Body of pancreas (tissue), 4 donors: ENCODE results near the gene FIGLA. TPM values are rescaled to one million over a fixed set of nuclear protein-coding genes. Genes with fewer than 3 reads are reported as not detected.

Source experiments
- ATAC-seq: fragments of 150-250 bp; one replicate; pipeline ENCODE4 v1.9.1; 2016
- DNase-seq, 4 donors: peaks; one replicate each; pipeline ENCODE4 v3.0.0-alpha.2; 2019
- H3K27ac ChIP-seq, 4 donors: fragments of 200-600 bp; sonication (generic); 1 replicate in 3 of 4; 2 replicates in 1 of 4; pipeline versions ENCODE4 v1.5.1 to v1.6.1; 2016 to 2019; ENCODE audit warnings: mild to moderate bottlenecking in 1 of 4, mixed read lengths in 1 of 4, moderate library complexity in 1 of 4
- H3K27me3 ChIP-seq, 2 donors: fragments of 200-600 bp; sonication (generic); one replicate each; pipeline ENCODE4 v1.6.0; 2016; ENCODE audit warnings: mild to moderate bottlenecking in 1 of 2
- H3K36me3 ChIP-seq, 2 donors: fragments of 200-600 bp; sonication (generic); replicated peaks in 1 of 2; 2 replicates each; pipeline ENCODE4 v1.5.1; 2016; ENCODE audit warnings: low read depth in 2 of 2; ENCODE audit not compliant: insufficient read depth in 1 of 2
- H3K4me1 ChIP-seq: fragments of 200-600 bp; sonication (generic); one replicate; pipeline ENCODE4 v1.6.0; 2016
- H3K4me3 ChIP-seq, 2 donors: fragments of 200-600 bp; sonication (generic); 1 replicate in 1 of 2; 2 replicates in 1 of 2; pipeline ENCODE4 v1.5.1; 2016 to 2019
- H3K9me3 ChIP-seq, 3 donors: fragments of 200-600 bp; sonication (generic); 1 replicate in 2 of 3; 2 replicates in 1 of 3; pipeline ENCODE4 v1.5.1; 2016
- POLR2A ChIP-seq, 3 donors: fragments of 450-650 bp; IDR thresholded peaks; one replicate each; pipeline ENCODE4 v1.6.1; 2016; ENCODE audit warnings: antibody characterized with exemption in 3 of 3, mild to moderate bottlenecking in 2 of 3
- WGBS, 2 donors: methylation state at CpG; one replicate each; pipeline ENCODE4 v1.1.5; 2017; 5-methylcytosine and 5-hydroxymethylcytosine counted together
- intact Hi-C: fragments of 100-400 bp; cut with DNase I; formaldehyde crosslinking; loops from one replicate; pipeline ENCODE4 v1.15.1; 2023
- small RNA-seq: library from RNA; depleted of rRNA; stranded (forward); fragments of <200 nt; gene quantifications from one replicate; pipeline ENCODE3, GENCODE V24; 2016
- total RNA-seq, 2 donors: library from RNA; depleted of rRNA; stranded (reverse); fragments of >200 nt; gene quantifications; one replicate each; pipeline ENCODE4 v1.1.0, GENCODE V29; 2016
- TF ChIP-seq, protein P1 (sequence below), 7 experiments: fragments of 450-650 bp in 4 of 7; fragments of 200-600 bp in 3 of 7; sonication (generic) in 3 of 7; IDR thresholded peaks; one replicate each; pipeline ENCODE4 v1.5.1; 2016 to 2019; ENCODE audit warnings: antibody characterized with exemption in 7 of 7

The FIGLA gene
- total RNA-seq, 2 donors from 2014 or later = not detected

DNA sequence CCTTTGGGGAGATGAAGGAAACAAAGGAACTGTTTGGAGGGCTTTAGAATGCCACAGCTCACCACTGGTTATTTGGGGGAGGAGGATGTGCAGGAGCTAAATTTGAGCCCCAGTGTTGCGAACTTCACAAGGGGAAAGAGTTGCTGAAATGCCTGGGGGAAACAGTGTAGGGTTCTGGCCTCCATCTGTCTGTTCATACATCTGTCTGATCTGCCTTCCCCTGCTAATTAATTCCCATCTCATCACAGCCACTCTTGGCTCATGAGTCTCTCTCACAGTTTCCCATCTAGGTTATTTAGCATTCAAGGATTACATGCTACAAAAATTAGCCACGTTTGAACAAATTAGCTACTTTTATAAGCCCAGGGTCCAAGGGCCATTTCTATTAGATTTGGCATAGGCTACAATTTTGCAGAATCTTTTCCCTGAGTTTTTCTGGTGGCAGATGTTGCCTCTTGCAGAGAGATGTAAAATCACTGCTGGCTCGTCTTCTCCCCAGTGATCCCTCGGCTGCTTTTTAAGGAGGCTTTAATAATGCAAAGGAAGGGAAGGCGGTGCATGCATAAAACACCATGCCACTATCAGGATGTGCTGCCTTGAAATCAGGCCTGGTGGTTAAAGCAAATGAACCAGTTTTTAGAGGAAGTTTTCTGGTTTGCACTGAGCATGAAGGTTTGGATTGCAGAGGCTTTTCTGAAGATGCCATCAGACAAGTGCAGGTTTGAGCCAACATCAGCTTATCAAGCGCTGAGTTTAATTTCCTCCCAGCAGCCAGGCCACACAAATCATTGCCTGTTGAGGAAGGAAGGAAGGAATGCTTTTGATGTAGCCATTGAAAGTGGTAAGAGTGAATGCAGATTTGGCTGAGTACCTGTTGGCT, 57.4 kb downstream of the FIGLA start:
- Histone ChIP-seq H3K4me3 (no peak overlapping the region), H3K27me3 (no peaks in the 10 kb centered on the region), H3K4me1 (no peaks in the 10 kb centered on the region), H3K36me3 (no peaks in the 10 kb centered on the region), H3K27ac (no peak overlapping the region), H3K9me3 (no peaks in the 10 kb centered on the region)
- intact Hi-C loops = no loop called here
- 75 to 77% methylated on average over 6 of the region's 6 CpGs for WGBS, 2 donors
- ATAC-seq = no peak
- TF ChIP-seq, protein P1, sequence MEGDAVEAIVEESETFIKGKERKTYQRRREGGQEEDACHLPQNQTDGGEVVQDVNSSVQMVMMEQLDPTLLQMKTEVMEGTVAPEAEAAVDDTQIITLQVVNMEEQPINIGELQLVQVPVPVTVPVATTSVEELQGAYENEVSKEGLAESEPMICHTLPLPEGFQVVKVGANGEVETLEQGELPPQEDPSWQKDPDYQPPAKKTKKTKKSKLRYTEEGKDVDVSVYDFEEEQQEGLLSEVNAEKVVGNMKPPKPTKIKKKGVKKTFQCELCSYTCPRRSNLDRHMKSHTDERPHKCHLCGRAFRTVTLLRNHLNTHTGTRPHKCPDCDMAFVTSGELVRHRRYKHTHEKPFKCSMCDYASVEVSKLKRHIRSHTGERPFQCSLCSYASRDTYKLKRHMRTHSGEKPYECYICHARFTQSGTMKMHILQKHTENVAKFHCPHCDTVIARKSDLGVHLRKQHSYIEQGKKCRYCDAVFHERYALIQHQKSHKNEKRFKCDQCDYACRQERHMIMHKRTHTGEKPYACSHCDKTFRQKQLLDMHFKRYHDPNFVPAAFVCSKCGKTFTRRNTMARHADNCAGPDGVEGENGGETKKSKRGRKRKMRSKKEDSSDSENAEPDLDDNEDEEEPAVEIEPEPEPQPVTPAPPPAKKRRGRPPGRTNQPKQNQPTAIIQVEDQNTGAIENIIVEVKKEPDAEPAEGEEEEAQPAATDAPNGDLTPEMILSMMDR (IDR thresholded peaks at IDR 0.05) = no peak
- TF ChIP-seq POLR2A (IDR thresholded peaks at IDR 0.05) = no peak
- DNase-seq = no peak

DNA sequence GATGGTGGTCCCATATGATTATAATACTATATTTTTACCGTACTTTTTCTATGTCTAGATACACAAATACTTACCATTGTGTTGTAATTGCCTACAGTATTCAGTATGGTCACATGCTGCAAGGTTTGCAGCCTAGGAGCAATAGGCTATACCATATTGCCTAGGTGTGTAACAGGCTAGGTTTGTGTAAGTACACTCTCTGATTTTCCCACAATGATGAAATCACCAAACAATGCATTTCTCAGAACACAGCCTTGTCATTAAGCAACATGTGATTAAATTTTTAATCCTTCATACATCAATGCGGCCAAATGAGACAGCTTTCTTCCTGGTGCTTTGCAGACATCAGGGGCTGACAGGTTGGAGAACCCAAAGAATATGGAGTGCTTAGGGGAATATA, 59.7 kb downstream of the FIGLA start:
- 79 to 89% methylated on average over 2 of the region's 2 CpGs for WGBS, 2 donors
- Histone ChIP-seq H3K27me3 (no peaks in the 10 kb centered on the region), H3K36me3 (no peaks in the 10 kb centered on the region), H3K9me3 (no peaks in the 10 kb centered on the region), H3K4me1 (no peaks in the 10 kb centered on the region), H3K27ac (no peak overlapping the region), H3K4me3 (no peak overlapping the region)
- no peak for TF ChIP-seq POLR2A (IDR thresholded peaks at IDR 0.05)
- TF ChIP-seq, protein P1 (IDR thresholded peaks at IDR 0.05) = no peak
- ATAC-seq = no peak
- DNase-seq = no peak
- intact Hi-C loops = no loop called here

DNA sequence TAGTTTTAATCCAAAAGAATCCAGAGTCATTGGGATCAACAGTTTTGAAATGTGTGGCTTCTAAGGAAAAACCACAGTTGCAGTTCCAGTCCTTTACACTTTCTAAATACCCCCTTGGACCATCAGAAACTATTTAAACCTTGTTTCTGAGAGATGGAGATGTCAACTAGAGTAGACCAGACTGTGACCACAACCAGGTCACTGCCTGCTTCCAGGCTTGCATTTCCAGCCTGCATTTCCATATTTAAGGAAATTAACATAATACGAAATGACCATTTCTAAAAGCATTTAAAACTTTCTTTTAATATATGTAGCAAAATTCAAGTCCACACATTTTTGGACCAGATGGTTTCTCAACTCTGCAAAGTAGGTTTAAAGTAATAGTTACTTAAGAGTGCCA, 60.8 kb downstream of the FIGLA start:
- no peaks in the 10 kb centered on the region for H3K9me3 ChIP-seq
- no peaks in the 10 kb centered on the region for H3K4me1 ChIP-seq
- no peaks in the 10 kb centered on the region for H3K27me3 ChIP-seq
- DNase-seq = no peak
- H3K36me3 ChIP-seq = no peaks in the 10 kb centered on the region
- H3K27ac ChIP-seq = no peak overlapping the region
- H3K4me3 ChIP-seq = no peak overlapping the region
- ATAC-seq = no peak
- 69 to 93% methylated on average over 1 of the region's 1 CpG for WGBS, 2 donors
- TF ChIP-seq, protein P1 (IDR thresholded peaks at IDR 0.05) = no peak
- no peak for TF ChIP-seq POLR2A (IDR thresholded peaks at IDR 0.05)
- intact Hi-C loops = no loop called here

DNA sequence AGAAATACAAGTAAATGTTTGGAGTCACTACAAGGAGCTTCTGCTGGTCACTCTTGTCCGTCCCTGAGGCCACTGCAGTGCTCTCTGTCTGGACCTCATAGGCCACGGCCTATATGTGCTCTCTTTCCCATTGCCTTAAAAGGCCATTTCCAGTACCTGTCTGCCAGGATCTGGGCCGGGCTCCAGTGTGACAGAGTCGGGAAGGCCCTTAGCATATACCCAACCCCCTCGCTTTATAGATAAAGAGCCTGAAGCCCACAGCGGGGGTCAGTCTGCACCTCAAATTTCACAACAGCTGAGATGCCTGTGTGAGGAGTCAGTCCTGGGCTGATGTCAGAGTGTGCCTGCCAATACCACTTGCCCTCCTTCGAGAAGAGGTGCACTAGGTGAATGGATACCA, 62.3 kb downstream of the FIGLA start:
- no peak overlapping the region for H3K27ac ChIP-seq
- H3K36me3 ChIP-seq = no peaks in the 10 kb centered on the region
- intact Hi-C loops = no loop called here
- no peaks in the 10 kb centered on the region for H3K27me3 ChIP-seq
- DNase-seq = no peak
- ATAC-seq = no peak
- no peak overlapping the region for H3K4me3 ChIP-seq
- H3K9me3 ChIP-seq = no peaks in the 10 kb centered on the region
- 73 to 74% methylated on average over 7 of the region's 7 CpGs for WGBS, 2 donors
- TF ChIP-seq, protein P1 (IDR thresholded peaks at IDR 0.05) = no peak
- no peak for TF ChIP-seq POLR2A (IDR thresholded peaks at IDR 0.05)
- H3K4me1 ChIP-seq = no peaks in the 10 kb centered on the region

Small RNA genes within 50 kb of the gene (small RNA-seq; reads per million reads assigned to genes)
- not detected for gene HMGN2P21

Other genes starting within 250 kb of the FIGLA start
- 10 to 100 TPM; 13.5 to 18.5 TPM for gene TGFA, start 236.8 kb downstream of the FIGLA start, total RNA-seq
- gene ADD2, start 22.4 kb downstream of the FIGLA start, total RNA-seq = 1 to 10 TPM; 2.3 to 7.6 TPM
- 1 to 10 TPM in 1 of 2 donors, not detected in 1; 3.3 TPM for gene CLEC4F, start 30.0 kb upstream of the FIGLA start, total RNA-seq
- gene CD207, start 45.2 kb upstream of the FIGLA start, total RNA-seq = not detected
- gene VAX2, start 109.9 kb upstream of the FIGLA start, total RNA-seq = 10 to 100 TPM in 1 of 2 donors, under 1 TPM in 1; 0.78 to 10.9 TPM
- 10 to 100 TPM in 1 of 2 donors, 1 to 10 TPM in 1; 9.9 to 17.9 TPM for gene ATP6V1B1, start 145.3 kb upstream of the FIGLA start, total RNA-seq
- 10 to 100 TPM in 1 of 2 donors, 1 to 10 TPM in 1; 4.7 to 10.2 TPM for gene ANKRD53, start 188.0 kb upstream of the FIGLA start, total RNA-seq
- gene TEX261, start 204.2 kb upstream of the FIGLA start, total RNA-seq = 10 to 100 TPM; 16.6 to 19.1 TPM